PFSK-1 (cell line): Measurements from ENCODE around the gene EXOC6.

Experiments used
- FOXP2 ChIP-seq: optimal IDR thresholded peaks from 2 replicates; pipeline ENCODE3; 2011; ENCODE audit warnings: borderline replicate concordance, control low read depth, inconsistent platforms; ENCODE audit not compliant: insufficient read depth; ENCODE audit errors: extremely low read length, extremely low read depth
- POLR2AphosphoS5 ChIP-seq: IDR thresholded peaks from 2 replicates; pipeline ENCODE4 v1.6.1; 2012; ENCODE audit warnings: low read depth, mild to moderate bottlenecking, control low read depth, low read length, moderate library complexity
- REST ChIP-seq, 2 experiments: IDR thresholded peaks; 2 replicates each; pipeline versions ENCODE4 v1.6.1 to v1.8.0; 2011 to 2012; ENCODE audit warnings: low read depth in 2 of 2, low read length in 2 of 2, control low read depth in 1 of 2, inconsistent platforms in 1 of 2, mild to moderate bottlenecking in 1 of 2, moderate library complexity in 1 of 2; ENCODE audit not compliant: insufficient read depth in 1 of 2
- SIN3A ChIP-seq: IDR thresholded peaks from 2 replicates; pipeline ENCODE4 v1.6.1; 2012; ENCODE audit warnings: mild to moderate bottlenecking, low read length, moderate library complexity, borderline replicate concordance; ENCODE audit not compliant: insufficient read depth
- TAF1 ChIP-seq: IDR thresholded peaks from 2 replicates; pipeline ENCODE4 v1.6.1; 2012; ENCODE audit warnings: low read length, control low read depth, borderline replicate concordance; ENCODE audit not compliant: insufficient read depth

EXOC6 gene

GRCh38 chr10:93059975-93060886 lies 211.9 kb downstream of the EXOC6 start, which contains the start of gene CYP26C1:
TSS of gene CYP26C1 (plus strand) at chr10:93060798. CDS start at chr10:93061264, 466 bp downstream.
- no peak for TF ChIP-seq POLR2AphosphoS5
- no peak for TF ChIP-seq FOXP2
- no peak for TF ChIP-seq SIN3A
- no peak for TF ChIP-seq REST (IDR thresholded peaks at IDR 0.05; ENCODE audit: insufficient read depth in 1 of 2, low read depth in 2 of 2, low read length in 2 of 2)
- no peak for TF ChIP-seq TAF1

- TF ChIP-seq POLR2AphosphoS5 (no peak), REST (IDR thresholded peaks at IDR 0.05; ENCODE audit: insufficient read depth in 1 of 2, low read depth in 2 of 2, low read length in 2 of 2) (no peak), FOXP2 (no peak), SIN3A (no peak), TAF1 (no peak)
These were observed 212.7 kb downstream of the EXOC6 start for GRCh38 chr10:93060887-93061593.

- TF ChIP-seq POLR2AphosphoS5 (no peak), SIN3A (no peak), TAF1 (no peak), FOXP2 (no peak), REST (IDR thresholded peaks at IDR 0.05; ENCODE audit: insufficient read depth in 1 of 2, low read depth in 2 of 2, low read length in 2 of 2) (no peak)
These were observed 213.5 kb downstream of the EXOC6 start for GRCh38 chr10:93061594-93062513.

GRCh38 chr10:93062514-93063143 lies 214.3 kb downstream of the EXOC6 start:
- TF ChIP-seq SIN3A (no peak), REST (IDR thresholded peaks at IDR 0.05; ENCODE audit: insufficient read depth in 1 of 2, low read depth in 2 of 2, low read length in 2 of 2) (no peak), POLR2AphosphoS5 (no peak), TAF1 (no peak), FOXP2 (no peak)
